HTR-8/SVneo (cell line): Measurements from ENCODE around the gene FRRS1.
"Not testable (repeated sequence)": the region's sequence is repeated elsewhere in the genome, so short reads cannot be mapped to it uniquely, and the experiment has no call there.

ENCODE experiments used
- DNase-seq: peaks from one replicate; pipeline ENCODE4 v3.0.0; 2011; ENCODE audit warnings: low spot score, mixed read lengths; ENCODE audit not compliant: insufficient read length
- FAIRE-seq: peaks from 2 replicates; lab custom pipeline; 2011; peaks lifted over from hg19 to GRCh38; lab: Jason Lieb, UNC

The FRRS1 gene, protein sequence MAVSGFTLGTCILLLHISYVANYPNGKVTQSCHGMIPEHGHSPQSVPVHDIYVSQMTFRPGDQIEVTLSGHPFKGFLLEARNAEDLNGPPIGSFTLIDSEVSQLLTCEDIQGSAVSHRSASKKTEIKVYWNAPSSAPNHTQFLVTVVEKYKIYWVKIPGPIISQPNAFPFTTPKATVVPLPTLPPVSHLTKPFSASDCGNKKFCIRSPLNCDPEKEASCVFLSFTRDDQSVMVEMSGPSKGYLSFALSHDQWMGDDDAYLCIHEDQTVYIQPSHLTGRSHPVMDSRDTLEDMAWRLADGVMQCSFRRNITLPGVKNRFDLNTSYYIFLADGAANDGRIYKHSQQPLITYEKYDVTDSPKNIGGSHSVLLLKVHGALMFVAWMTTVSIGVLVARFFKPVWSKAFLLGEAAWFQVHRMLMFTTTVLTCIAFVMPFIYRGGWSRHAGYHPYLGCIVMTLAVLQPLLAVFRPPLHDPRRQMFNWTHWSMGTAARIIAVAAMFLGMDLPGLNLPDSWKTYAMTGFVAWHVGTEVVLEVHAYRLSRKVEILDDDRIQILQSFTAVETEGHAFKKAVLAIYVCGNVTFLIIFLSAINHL

DNA sequence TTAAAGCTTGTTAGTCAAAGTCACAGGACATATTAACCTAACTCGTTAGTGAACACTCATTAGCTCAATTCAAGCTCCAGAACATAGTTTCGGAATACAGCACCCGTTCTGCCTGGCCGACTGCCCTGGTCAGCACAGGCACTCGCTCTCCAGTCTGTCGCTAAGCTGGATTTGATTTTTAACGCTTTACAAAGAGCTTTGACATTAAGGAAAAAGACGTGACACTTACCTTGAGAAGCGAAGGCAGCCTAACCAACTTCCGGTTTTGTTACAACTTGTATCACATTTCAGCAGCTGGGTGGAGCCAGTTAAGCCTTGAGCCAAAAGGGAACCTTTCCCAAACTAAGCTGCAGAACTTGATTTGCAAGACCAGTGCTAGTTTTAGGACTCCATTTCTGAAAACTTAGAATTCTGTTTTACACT lies at the start of gene FRRS1:
FRRS1 (minus strand) TSS at position 258 of the 423 bp plus-strand sequence. CDS start 17,867 bp downstream, outside the sequence.
- DNase-seq (peak; percentile 54), FAIRE-seq (no peak)

DNA sequence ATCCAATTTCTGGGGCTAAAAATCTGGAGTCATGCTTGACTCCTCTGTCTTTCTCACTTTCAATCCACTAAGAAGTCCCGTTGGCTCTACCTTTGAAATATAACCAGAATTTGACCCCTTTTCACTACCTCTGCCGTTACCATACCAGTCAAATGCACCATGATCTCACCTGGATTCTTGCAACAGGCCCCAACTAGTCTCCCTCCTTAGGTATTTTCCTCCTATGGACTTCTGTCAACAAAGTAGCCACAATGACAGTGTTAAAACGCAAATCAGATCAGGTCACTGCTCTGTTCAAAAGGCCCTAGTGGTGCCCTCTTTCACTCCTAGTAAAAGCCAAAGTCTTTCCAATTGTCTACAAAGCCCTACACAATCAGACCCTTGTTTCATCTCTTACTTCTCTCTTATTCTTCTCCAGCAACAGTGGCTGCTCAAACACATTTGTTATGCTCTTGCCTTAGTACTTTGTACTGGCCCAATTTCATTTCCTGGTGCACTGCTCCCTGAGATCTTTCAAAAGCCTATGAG lies 48.0 kb upstream of the FRRS1 start:
- no peak for FAIRE-seq
- DNase-seq = no peak

DNA sequence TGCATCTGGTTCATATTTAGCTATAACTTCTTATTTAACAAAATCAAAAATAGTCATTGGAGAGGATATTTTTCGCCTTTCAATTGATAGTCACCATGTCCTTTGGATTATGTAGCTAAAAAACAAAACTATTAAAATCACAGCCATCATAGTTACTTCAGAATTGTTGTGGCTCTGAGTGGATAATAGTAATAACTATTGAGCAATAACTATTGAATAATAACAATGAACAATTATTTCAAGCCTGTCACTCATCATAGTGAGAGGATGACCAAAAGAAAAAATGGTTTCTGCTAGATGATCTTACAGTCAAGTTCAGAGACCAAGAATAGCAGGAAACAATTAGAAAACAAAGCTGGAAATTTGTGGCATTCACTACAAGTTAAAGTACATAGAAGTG lies 45.3 kb upstream of the FRRS1 start:
- DNase-seq (no peak), FAIRE-seq (no peak)

DNA sequence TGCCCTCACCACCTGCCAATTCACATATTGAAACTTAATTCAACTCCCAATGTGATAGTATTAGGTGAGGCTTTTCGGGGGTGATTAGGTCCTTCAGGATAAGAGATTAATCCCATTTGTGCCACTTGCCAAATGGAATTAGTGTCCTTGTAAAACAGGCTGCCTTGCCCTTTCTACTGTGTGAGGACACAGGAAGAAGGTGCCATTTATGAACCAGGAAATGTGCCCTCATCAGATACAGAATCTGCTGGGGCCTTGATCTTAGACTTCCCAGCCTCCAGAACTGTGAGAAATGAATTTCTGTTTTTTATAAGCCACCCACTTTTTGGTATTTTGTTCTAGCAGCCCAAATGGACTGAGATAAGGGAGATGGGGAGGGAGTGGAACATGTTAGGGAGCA lies 44.6 kb upstream of the FRRS1 start:
- no peak for FAIRE-seq
- no peak for DNase-seq

DNA sequence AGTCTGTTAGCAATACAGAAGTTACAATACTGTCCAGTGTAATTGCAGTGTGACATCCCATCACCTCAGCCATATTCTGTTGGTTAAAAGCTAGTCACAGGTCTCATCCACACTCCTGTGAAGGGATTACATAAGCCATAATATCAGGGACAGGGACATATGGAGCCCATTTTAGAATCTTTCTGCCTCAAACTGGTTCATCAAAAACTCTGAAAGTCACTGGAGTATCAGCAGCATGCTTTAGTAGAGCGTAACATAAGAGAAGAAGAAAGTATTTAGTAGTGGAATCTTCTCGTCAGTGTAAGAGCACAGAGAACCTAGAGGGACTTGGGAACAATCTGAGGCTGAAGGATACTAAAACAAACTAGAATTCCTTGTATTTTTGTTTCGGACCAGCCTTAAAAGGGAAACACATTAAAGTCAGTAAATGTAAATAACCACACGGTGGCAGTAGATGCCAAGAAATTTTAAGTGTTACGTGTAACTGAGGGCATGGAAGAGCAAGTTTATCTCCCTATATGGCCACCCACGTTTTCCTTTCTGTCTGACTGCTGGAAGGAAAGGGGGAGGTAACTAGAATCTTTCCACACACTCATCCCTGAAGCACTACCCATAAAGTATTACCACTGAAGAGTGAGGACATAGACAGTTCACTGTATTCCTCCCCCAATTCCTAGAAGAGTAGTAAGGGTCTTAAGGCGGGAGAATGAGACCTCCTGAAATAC lies 42.1 kb upstream of the FRRS1 start:
- FAIRE-seq = peak; percentile 55
- DNase-seq = peak; percentile 57

DNA sequence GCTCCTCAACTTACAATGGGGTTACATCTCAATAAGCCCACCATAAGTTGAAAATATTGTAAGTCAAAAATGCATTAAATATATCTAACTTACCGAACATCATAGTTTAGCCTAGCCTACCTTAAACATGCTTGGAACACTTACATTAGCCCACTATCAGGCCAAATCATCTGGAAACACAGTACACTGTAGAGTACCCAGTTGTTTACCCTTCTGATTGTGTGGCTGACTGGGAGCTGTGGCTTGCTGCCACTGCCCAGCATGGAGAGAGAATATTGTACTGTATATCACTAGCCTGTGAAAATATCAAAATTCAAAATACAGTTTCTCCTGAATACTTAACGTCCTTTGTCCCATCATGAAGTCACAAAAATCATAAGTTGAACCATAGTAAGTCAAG lies 40.4 kb upstream of the FRRS1 start:
- FAIRE-seq = no peak
- no peak for DNase-seq

DNA sequence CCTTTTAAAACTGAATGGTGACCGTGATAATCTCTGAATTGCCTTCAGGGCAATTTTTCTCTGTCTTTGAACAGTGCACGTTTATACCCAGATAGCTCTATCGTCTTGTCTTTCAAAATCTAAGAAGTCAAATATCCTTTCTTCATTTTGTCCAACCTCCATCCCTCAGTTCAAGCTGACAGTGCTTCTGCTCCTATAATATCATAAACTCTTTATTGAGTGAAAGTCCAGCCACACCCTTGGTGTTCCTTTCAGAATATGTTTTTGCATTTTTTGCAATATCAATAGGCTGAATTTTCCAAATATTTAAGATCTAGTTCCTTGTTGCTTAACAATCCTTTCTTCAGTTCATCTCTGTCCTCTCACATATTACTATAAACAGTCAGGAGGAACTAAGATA lies 35.1 kb upstream of the FRRS1 start:
- no peak for DNase-seq
- no peak for FAIRE-seq

DNA sequence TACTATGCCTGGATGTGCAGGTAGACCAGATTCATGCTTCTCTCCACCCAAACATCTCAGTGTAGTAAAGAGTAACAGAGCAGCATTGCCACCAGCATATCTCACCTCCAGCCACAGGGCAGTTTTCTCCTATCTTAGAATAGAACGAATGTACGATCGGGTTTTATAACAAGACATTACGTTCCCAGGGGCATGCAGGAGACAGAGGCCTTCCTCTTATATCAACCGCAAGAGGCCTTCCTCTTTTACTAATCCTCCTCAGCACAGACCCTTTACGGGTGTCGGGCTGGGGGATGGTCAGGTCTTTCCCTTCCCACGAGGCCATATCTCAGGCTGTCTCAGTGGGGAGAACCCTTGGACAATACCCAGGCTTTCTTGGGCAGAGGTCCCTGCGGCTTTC lies 27.4 kb upstream of the FRRS1 start:
- FAIRE-seq, DNase-seq: not testable (repeated sequence)

DNA sequence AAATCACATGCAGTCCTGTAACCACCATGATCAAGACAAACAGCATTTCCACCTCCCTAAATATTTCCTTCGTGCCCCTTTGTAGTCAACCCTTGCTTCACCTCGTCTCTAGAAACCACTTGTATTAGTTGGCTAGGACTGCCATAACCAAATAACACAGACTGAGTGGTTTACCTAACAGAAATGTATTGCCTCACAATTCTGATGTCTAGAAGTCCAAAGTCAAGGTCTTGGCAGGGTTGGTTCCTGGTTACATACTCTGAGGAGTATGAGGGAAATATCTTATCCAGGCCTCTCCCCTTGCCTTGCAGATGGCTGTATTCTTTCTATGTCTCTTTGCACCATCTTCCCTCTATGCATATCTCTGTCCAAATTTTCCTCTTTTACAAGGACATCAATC lies 23.3 kb upstream of the FRRS1 start:
- FAIRE-seq (no peak), DNase-seq (no peak)

DNA sequence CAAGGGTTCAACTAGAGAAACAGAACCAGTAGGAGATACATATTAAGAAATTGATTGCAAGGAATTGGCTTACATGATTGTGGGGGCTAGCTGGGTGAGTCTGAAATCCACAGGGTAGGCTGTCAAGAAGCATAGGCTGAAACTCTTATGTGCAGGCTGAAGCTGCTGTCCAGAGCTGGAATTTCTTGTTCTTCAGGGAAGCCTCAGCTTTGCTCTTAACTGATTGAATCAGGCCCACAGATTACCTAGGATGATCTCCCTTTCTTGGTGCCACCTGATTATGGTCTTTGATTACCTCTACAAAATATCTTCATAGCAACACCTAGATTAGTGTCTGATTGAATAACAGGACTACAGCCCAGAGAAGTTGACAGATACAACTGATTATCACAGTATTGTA lies 22.5 kb upstream of the FRRS1 start:
- DNase-seq (no peak), FAIRE-seq (no peak)

DNA sequence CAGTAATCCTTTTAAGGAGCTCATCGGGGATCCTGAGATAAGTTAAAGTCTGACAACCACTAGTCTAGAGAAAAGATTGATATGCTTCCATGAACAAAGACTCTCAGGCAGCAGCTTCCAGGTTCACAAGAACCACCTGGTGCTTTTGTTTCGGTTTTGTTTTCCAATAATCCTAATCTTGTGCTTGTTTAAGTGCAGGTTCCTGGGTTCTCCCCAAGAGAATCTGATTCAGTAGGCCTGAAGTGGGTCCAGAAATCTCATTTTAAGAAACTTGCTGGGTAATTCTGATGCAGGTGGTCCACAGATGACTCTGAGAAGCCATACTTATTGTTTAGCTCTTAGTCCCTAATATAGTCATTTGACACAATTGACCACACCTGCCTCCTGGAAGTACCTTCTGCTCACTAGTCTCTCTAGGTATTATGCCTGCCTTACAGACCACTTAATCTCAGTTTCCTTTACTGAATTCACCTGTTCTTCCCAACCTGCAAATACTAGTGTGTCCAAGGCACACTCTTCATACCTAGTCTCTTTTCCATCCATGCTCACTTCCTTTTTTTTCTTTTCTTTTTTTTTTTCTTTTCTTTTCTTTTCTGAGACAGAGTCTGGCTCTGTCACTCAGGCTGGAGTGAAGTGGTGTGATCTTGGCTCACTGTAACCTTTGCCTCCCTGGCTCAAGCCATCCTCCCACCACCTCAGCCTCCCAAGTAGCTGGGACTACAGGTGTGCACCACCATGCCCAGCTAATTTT lies 20.5 kb upstream of the FRRS1 start:
- DNase-seq (no peak), FAIRE-seq (no peak)

DNA sequence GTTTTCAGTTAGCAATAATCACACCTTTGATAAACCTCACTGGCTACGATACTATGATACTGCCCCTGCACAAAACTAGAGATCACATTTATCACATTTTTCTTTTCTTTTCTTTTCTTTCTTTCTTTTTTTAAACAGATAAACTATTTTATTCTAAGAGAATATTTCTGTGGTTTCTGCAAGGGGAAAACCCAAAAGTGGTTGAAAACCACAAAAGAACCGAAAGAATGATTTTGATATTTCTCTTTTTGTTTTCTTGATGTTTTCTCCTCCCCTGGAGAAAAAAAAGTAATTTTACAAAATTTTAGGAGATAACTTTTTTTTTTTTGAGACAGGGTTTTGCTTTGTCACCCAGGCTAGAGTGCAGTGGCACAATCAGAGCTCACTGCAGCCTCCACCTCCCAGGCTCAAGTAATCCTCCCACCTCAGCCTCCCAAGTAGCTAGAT lies 18.4 kb upstream of the FRRS1 start:
- no peak for DNase-seq
- FAIRE-seq = no peak

DNA sequence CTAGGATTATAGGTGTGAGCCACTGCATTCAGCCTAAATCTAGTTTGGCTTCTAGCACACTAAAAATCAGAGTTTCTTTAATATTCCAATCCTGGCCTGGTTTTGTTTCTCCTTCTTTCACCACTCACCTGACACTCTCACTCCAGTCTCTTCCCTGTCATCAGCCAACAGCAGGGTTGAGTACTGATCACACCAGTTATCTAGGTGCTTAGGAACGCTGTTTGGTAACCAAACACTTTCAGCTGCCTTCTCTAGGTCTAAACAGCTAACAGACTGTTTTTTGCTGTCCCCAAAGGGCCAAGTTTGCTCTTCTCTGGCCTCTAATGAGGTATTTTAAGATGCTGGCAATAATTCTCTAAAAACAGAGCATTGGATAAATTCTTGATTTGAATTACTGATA lies 17.7 kb upstream of the FRRS1 start:
- no peak for DNase-seq
- FAIRE-seq = no peak

DNA sequence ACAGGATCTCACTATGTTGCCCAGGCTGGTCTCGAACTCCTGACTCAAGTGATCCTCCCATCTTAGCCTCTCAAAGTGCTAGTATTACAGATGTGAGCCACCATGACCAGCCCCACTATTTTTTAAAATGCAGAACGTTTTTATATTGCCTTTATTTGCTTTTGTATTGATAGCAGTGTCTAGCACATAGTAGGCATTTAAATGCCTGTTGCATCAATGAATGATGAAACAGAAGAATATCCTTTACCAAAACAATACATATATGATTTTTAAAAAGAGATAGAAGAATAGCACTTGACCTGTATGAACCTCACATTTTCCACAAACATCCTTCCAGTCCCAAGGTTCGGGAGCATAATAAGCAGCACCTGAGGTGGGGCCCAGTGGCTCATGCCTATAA lies 16.5 kb upstream of the FRRS1 start:
- FAIRE-seq = no peak

DNA sequence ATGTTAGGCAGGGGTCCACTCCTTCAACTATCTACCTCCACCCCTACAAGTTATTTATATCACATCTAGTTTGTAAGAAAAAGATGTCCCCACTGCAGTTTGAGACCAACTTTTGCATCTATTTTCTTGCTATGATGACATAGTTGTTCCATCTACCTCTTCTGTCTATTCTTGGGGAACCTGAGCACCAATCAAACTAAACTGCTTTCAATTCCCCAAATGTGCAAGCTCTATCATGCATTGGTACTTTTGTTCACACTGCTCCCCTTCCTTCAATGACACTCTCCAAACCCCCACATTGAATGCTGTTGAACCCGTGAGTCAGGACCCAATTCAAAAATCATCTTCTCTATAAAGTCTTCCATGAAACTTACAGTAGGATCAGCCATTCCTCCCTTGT lies 16.0 kb upstream of the FRRS1 start:
- FAIRE-seq (no peak), DNase-seq (no peak)

More for the DNA sequence above, 16.5 kb upstream of the FRRS1 start:
- DNase-seq = no peak

DNA sequence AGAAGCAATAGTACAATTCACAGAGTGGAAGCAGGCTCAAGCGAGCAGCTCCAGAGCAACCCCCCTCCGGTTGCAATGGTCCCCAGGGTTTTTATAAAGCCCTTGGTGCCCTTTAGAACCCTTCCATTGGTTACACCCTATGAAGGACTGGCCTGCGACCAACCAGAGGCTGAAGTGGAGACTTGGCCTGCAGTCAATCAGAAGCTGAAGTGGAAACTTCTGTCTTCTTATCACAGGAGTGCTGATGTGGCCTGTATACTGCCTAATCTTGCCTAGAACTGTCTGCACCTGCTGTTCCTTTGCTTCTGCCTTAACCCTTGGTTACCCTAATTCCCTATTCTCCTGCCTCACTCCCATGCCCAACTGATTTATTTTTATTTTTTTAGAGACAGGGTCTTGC lies 15.4 kb upstream of the FRRS1 start:
- no peak for FAIRE-seq
- DNase-seq = no peak

DNA sequence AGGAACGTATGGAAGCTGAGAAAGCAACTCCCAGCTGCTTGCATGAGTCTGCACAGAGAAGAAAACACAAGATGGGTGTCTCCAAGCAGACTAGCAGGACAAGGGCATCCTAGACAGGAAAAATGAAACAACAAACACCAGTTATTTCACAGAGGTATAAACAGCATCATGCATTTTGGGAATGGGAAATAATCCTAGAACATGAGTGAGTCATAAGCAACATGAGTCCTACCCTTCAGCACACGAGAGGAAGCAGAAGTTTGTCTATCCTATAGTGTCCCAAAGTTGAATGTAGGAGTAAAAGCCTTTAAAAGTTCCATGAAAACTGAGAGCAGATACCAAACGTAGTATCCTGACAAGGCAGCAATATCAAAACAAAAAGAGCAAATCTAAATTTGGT lies 11.3 kb upstream of the FRRS1 start:
- no peak for FAIRE-seq
- DNase-seq = no peak

DNA sequence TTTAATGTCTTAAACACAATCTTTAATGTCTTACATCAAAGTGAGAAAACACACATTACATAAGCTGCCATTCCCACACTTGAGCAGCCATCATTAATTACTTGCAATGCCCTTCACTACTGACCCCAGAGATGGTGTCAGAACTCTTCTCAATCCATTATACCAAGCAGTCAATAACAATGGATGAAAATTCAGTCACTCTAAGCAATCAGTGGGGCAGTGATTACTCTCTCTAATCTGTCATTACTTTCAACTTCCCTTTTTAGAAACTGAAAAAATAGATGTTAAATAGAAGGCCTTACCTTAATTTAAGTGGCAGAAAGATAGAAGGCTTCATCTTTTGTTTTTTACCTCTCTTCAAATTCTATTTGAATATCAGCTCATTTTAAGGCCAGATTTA lies 9.7 kb upstream of the FRRS1 start:
- FAIRE-seq (no peak), DNase-seq (no peak)

DNA sequence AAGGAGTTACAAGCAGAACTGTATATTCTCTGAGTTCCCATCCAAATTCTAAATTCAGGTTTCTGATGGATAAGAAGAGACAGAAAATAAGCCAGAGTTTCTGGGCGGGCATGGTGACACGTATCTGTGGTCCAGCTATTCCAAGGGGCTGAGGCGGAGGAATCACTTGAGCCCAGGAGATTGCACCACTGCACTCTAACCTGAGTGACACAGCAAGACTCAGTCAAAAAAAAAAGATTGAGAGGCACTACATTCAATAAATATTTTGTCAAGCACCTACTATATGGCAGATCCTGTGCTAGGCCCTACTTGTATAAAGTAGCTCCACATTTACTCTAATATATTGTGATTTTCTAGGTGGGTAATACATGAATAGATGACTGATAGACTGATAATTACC lies 6.4 kb upstream of the FRRS1 start:
- no peak for FAIRE-seq
- no peak for DNase-seq

DNA sequence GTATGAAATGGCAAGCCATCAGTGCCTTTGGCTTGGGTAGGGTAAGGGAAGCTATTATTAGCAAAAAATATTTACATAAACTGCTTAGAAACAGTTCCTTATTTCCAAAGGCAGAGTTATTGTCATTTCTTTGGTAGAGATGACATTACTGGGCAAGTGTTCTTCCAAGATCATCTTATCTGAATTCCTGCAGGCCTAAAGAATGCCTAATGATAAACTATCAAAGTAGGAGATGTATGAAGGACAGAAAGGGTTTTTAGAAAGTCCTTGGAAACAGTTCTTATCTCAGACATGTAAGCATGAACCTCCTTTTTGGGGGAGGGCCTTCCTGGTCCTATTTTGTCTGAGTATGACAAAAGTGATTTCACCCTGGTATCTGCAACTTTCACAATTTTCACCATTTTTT lies 5.1 kb upstream of the FRRS1 start:
- DNase-seq (no peak), FAIRE-seq (no peak)
